ENCODE data around the gene IQUB.

The IQUB gene

DNA sequence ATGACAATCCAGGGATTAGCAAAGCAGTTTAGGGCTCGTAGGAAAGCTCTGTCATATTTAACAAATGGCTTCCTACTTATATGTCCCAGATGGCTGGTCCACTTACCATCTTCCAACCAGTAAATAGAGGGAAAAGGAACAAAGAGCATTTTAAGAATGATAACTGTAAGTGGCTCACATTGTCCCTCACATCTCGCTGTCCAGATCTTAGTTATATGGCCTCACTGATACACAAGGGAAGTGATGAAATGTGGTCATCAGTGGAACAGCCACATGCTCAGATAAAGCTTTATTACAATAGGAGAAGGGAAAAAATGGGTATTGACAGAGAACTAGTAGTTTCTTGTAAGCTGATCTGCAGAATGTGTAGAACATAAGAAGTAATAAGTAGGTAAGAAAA lies 35.8 kb downstream of the IQUB start:
- no peaks in the 10 kb centered on the region for H3K4me1 ChIP-seq (ENCODE audit: low read length)
- H3K4me3 ChIP-seq (ENCODE audit: low read length): no peak overlapping the region
- H2AFZ ChIP-seq (ENCODE audit: low read depth, low read length): no peak overlapping the region
- no peaks in the 10 kb centered on the region for H3K79me2 ChIP-seq (ENCODE audit: low read length)
- no peak overlapping the region for H3K27ac ChIP-seq (ENCODE audit: low read length)
- no peaks in the 10 kb centered on the region for H3K9me3 ChIP-seq (ENCODE audit: insufficient read depth, low read length)
- H4K20me1 ChIP-seq (ENCODE audit: insufficient read depth, low read length): no peaks in the 10 kb centered on the region
- H3K9ac ChIP-seq (ENCODE audit: low read length): no peak overlapping the region
- no peaks in the 10 kb centered on the region for H3K36me3 ChIP-seq (replicated peaks; ENCODE audit: low read depth, low read length)
- TF ChIP-seq, protein P1, sequence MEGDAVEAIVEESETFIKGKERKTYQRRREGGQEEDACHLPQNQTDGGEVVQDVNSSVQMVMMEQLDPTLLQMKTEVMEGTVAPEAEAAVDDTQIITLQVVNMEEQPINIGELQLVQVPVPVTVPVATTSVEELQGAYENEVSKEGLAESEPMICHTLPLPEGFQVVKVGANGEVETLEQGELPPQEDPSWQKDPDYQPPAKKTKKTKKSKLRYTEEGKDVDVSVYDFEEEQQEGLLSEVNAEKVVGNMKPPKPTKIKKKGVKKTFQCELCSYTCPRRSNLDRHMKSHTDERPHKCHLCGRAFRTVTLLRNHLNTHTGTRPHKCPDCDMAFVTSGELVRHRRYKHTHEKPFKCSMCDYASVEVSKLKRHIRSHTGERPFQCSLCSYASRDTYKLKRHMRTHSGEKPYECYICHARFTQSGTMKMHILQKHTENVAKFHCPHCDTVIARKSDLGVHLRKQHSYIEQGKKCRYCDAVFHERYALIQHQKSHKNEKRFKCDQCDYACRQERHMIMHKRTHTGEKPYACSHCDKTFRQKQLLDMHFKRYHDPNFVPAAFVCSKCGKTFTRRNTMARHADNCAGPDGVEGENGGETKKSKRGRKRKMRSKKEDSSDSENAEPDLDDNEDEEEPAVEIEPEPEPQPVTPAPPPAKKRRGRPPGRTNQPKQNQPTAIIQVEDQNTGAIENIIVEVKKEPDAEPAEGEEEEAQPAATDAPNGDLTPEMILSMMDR (IDR thresholded peaks at IDR 0.05; ENCODE audit: low read depth, low read length): no peak
- TF ChIP-seq EZH2phosphoT487 (IDR thresholded peaks at IDR 0.05; ENCODE audit: low read depth): no peak
- H3K4me2 ChIP-seq (ENCODE audit: low read length): no peak overlapping the region
- H3K27me3 ChIP-seq (ENCODE audit: low read depth, low read length): 0 out of 2 replicates have a peak, but pooled peaks cover 4% of the 10 kb centered on the region

DNA sequence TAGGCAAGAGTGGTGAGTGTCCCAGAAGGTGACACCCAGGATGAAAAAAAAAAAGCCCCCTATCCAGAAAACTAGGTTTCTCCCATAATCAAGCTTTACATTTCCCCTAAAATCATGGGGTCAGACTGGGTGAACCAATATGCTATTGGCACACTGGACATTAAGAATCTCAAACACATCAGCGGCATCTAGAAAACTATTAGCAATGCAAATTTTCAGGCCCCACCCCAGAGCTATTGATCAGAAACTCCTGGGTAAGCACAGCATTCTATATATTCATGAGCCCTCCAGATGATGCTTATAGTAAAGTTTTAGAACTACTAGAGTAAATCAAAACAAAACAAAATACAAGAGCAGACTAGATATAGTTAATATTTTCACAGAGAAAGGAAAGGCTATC lies 36.4 kb downstream of the IQUB start:
- H3K27ac ChIP-seq (ENCODE audit: low read length): no peak overlapping the region
- H3K4me3 ChIP-seq (ENCODE audit: low read length): no peak overlapping the region
- no peak overlapping the region for H3K9ac ChIP-seq (ENCODE audit: low read length)
- H4K20me1 ChIP-seq (ENCODE audit: insufficient read depth, low read length): no peaks in the 10 kb centered on the region
- TF ChIP-seq, protein P1 (IDR thresholded peaks at IDR 0.05; ENCODE audit: low read depth, low read length): no peak
- no peak for TF ChIP-seq EZH2phosphoT487 (IDR thresholded peaks at IDR 0.05; ENCODE audit: low read depth)
- H2AFZ ChIP-seq (ENCODE audit: low read depth, low read length): no peak overlapping the region
- no peaks in the 10 kb centered on the region for H3K9me3 ChIP-seq (ENCODE audit: insufficient read depth, low read length)
- H3K4me1 ChIP-seq (ENCODE audit: low read length): peaks cover 4% of the 10 kb centered on the region
- H3K4me2 ChIP-seq (ENCODE audit: low read length): no peak overlapping the region
- H3K79me2 ChIP-seq (ENCODE audit: low read length): no peaks in the 10 kb centered on the region
- H3K36me3 ChIP-seq (replicated peaks; ENCODE audit: low read depth, low read length): no peaks in the 10 kb centered on the region
- 0 out of 2 replicates have a peak, but pooled peaks cover 4% of the 10 kb centered on the region for H3K27me3 ChIP-seq (ENCODE audit: low read depth, low read length)

DNA sequence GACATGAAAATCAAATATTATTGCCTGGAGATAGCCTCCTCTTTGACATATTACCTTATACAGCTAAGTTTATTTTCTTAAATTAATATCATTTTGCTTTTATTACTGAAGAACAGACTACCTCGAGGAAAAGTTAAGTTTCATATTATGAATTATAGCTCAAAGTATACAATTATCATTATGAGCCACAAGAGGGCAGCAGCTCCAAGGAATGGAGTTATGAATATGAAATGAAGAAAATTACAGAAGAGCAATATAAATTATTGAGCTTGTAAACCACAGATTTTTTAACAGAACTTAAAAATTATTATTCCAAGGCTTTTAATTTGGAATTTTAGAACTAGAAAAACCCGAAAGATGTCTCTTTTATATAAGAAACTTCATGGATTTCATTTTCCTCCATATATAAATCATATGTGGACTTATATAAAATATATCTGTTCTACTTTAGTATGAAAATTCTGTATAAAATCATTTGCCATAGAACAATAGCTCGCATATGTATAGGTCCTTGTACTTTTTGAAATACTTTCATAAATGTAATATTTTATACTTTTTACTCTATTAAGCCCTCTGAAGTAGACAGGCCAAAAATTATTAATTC lies 40.1 kb downstream of the IQUB start:
- Histone ChIP-seq H3K27ac (ENCODE audit: low read length) (no peak overlapping the region), H3K36me3 (replicated peaks; ENCODE audit: low read depth, low read length) (no peaks in the 10 kb centered on the region), H3K9ac (ENCODE audit: low read length) (no peak overlapping the region), H3K27me3 (ENCODE audit: low read depth, low read length) (0 out of 2 replicates have a peak, but pooled peaks cover 4% of the 10 kb centered on the region), H3K4me1 (ENCODE audit: low read length) (peaks cover 14% of the 10 kb centered on the region), H3K4me2 (ENCODE audit: low read length) (peak overlapping the region; percentile 14; the same call in 1 of the 2 replicates), H3K4me3 (ENCODE audit: low read length) (no peak overlapping the region), H3K79me2 (ENCODE audit: low read length) (no peaks in the 10 kb centered on the region), H3K9me3 (ENCODE audit: insufficient read depth, low read length) (no peaks in the 10 kb centered on the region), H4K20me1 (ENCODE audit: insufficient read depth, low read length) (no peaks in the 10 kb centered on the region), H2AFZ (ENCODE audit: low read depth, low read length) (no peak overlapping the region)
- TF ChIP-seq EZH2phosphoT487 (IDR thresholded peaks at IDR 0.05; ENCODE audit: low read depth): no peak
- TF ChIP-seq, protein P1 (IDR thresholded peaks at IDR 0.05; ENCODE audit: low read depth, low read length): peak; percentile 71

DNA sequence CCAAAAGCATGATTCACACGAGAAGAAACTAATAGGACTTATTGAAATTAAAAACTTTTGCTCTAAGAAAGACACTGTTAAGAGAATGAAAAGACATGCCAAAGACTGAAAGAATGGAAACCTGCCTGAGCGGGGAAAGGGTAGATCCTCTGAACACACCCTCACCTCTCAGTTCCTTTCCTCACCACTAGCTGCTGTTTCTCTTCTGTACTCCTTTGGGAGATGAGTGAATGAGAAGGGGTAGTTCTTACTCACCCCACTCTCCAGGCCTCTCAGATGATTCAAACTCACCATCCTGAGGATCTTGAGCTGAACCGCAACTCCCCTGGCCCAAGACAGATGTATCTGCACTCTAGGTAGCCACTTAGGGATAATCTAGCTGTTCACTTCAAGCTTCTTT lies 41.9 kb downstream of the IQUB start:
- no peaks in the 10 kb centered on the region for H4K20me1 ChIP-seq (ENCODE audit: insufficient read depth, low read length)
- H3K4me2 ChIP-seq (ENCODE audit: low read length): peak overlapping the region; percentile 15
- peaks cover 14% of the 10 kb centered on the region for H3K4me1 ChIP-seq (ENCODE audit: low read length)
- no peaks in the 10 kb centered on the region for H3K79me2 ChIP-seq (ENCODE audit: low read length)
- no peak overlapping the region for H3K27ac ChIP-seq (ENCODE audit: low read length)
- H3K9ac ChIP-seq (ENCODE audit: low read length): no peak overlapping the region
- H3K9me3 ChIP-seq (ENCODE audit: insufficient read depth, low read length): no peaks in the 10 kb centered on the region
- H3K27me3 ChIP-seq (ENCODE audit: low read depth, low read length): 0 out of 2 replicates have a peak, but pooled peaks cover 4% of the 10 kb centered on the region
- no peak overlapping the region for H2AFZ ChIP-seq (ENCODE audit: low read depth, low read length)
- H3K36me3 ChIP-seq (replicated peaks; ENCODE audit: low read depth, low read length): no peaks in the 10 kb centered on the region
- TF ChIP-seq, protein P1 (IDR thresholded peaks at IDR 0.05; ENCODE audit: low read depth, low read length): 0 out of 2 replicates have a peak, but pooled peaks have one; percentile 8
- TF ChIP-seq EZH2phosphoT487 (IDR thresholded peaks at IDR 0.05; ENCODE audit: low read depth): no peak
- H3K4me3 ChIP-seq (ENCODE audit: low read length): no peak overlapping the region

All from OCI-LY3 (cell line).